Measurements from ENCODE around the gene GPX3. TPM values are rescaled to one million over a fixed set of nuclear protein-coding genes. Genes with fewer than 3 reads are reported as not detected.

The GPX3 gene
- total RNA-seq, 1 experiment from 2014 or later = 20.4 TPM

DNA sequence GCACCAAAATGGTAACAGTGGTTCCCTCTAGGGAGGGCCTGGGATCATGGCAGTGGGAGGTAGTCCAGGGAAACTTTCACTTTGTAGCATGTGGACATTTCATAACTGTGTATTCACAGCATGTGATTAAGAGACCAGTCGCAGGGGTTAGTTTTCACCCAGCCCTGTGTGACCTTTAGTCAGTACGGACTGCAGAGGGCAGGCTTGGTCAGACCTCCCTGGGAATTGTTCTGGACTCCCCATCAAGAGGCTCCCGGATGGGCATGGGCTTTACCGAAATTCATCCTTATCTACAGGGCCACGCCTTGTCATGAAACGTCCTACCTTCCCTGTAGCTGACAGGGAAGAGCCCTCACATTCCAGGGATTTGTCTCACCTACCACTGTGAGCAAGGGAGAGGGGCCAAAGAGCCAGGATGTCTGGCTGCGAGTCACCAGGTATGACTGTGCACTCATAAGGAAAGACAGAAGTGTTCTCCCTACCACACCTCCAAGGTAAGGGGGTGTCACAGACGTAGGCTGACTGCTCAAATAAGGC is 19.9 kb downstream of the GPX3 start:
- Histone ChIP-seq H3K9ac (ENCODE audit: extremely low read depth, insufficient read length, low read length) (no peak overlapping the region), H4K20me1 (ENCODE audit: control insufficient read depth, insufficient read depth, insufficient read length) (no peaks in the 10 kb centered on the region), H3K14ac (ENCODE audit: insufficient read depth, low read length) (no peak overlapping the region), H3K27me3 (ENCODE audit: insufficient read depth, low read length) (no peaks in the 10 kb centered on the region), H4K91ac (ENCODE audit: insufficient read length, low read depth, low read length) (no peak overlapping the region), H3K79me1 (ENCODE audit: insufficient read depth, low read depth, low read length, poor library complexity, severe bottlenecking) (no peaks in the 10 kb centered on the region), H3T11ph (ENCODE audit: low read length) (no peak overlapping the region), H3K9me3 (ENCODE audit: control insufficient read depth, low read depth, low read length) (no peaks in the 10 kb centered on the region), H3K56ac (ENCODE audit: insufficient read length, low read depth, low read length) (no peak overlapping the region), H2BK120ac (ENCODE audit: low read depth, low read length, poor library complexity, severe bottlenecking) (no peak overlapping the region), H4K5ac (ENCODE audit: insufficient read length, low read depth, low read length) (no peak overlapping the region), H2BK20ac (ENCODE audit: low read depth, low read length, poor library complexity, severe bottlenecking) (no peak overlapping the region), H3K4ac (ENCODE audit: low read depth, low read length) (no peak overlapping the region), H2AK5ac (ENCODE audit: insufficient read length, low read length) (no peak overlapping the region), H2AFZ (ENCODE audit: low read length) (no peak overlapping the region), H2BK12ac (ENCODE audit: insufficient read length, low read depth, low read length) (no peak overlapping the region), H4K8ac (replicated peaks; ENCODE audit: insufficient read length, low read depth, low read length) (no peak overlapping the region), H3K27ac (ENCODE audit: insufficient read length, low read depth, low read length) (no peak overlapping the region), H3K4me1 (ENCODE audit: insufficient read depth, low read length) (no peaks in the 10 kb centered on the region; the same call in 1 of the 2 replicates), H3K79me2 (ENCODE audit: insufficient read depth, low read length) (no peaks in the 10 kb centered on the region), H3K4me2 (ENCODE audit: insufficient read depth, insufficient read length, low read length) (no peak overlapping the region), H3K23me2 (ENCODE audit: insufficient read length, low read depth, low read length, poor library complexity, severe bottlenecking) (no peaks in the 10 kb centered on the region), H2BK15ac (ENCODE audit: low read depth, low read length) (no peak overlapping the region), H2BK5ac (ENCODE audit: insufficient read length, low read length) (no peak overlapping the region), H3K23ac (ENCODE audit: insufficient read length, low read depth, low read length) (no peak overlapping the region), H3K18ac (ENCODE audit: insufficient read length, low read depth, low read length) (no peak overlapping the region)
- Mint-ChIP-seq H3K9me3 (no peaks in the 10 kb centered on the region), H3K27me3 (ENCODE audit: low read depth) (no peaks in the 10 kb centered on the region), H3K27ac (no peak overlapping the region; a peak in 1 of 7 replicates), H3K4me1 (no peaks in the 10 kb centered on the region), H3K4me3 (no peak overlapping the region), H3K36me3 (ENCODE audit: insufficient read depth in 1 of 3, low read depth in 3 of 3) (peaks cover 3 to 35% (median 25%) of the 10 kb centered on the region in 3 experiments; a peak in 5 of 7 replicates)
- WGBS (ENCODE audit: extremely low coverage, insufficient read length, low lambda C conversion rate) = no CpG with 5 or more reads among the region's 8 CpGs
- TF ChIP-seq, protein P1, sequence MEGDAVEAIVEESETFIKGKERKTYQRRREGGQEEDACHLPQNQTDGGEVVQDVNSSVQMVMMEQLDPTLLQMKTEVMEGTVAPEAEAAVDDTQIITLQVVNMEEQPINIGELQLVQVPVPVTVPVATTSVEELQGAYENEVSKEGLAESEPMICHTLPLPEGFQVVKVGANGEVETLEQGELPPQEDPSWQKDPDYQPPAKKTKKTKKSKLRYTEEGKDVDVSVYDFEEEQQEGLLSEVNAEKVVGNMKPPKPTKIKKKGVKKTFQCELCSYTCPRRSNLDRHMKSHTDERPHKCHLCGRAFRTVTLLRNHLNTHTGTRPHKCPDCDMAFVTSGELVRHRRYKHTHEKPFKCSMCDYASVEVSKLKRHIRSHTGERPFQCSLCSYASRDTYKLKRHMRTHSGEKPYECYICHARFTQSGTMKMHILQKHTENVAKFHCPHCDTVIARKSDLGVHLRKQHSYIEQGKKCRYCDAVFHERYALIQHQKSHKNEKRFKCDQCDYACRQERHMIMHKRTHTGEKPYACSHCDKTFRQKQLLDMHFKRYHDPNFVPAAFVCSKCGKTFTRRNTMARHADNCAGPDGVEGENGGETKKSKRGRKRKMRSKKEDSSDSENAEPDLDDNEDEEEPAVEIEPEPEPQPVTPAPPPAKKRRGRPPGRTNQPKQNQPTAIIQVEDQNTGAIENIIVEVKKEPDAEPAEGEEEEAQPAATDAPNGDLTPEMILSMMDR (conservative IDR thresholded peaks at IDR 0.05) = no peak
- DNase-seq = no peak

All from H9 (cell line).